Nephron progenitor cell (in vitro differentiated cells): Measurements from ENCODE around the gene NFATC2.

Experiments
- DNase-seq: peaks from one replicate; pipeline ENCODE4 v3.0.0; 2021
- H3K27ac Mint-ChIP-seq: 2 replicates; pipeline ENCODE4 v1.8.0; 2021; ENCODE audit warnings: mild to moderate bottlenecking, moderate library complexity, mixed read lengths
- H3K27me3 Mint-ChIP-seq: 2 replicates; pipeline ENCODE4 v1.8.0; 2021; ENCODE audit warnings: mild to moderate bottlenecking, low read depth, mixed read lengths; ENCODE audit not compliant: poor library complexity
- H3K36me3 Mint-ChIP-seq: 2 replicates; pipeline ENCODE4 v1.8.0; 2021; ENCODE audit warnings: low read depth, mixed read lengths
- H3K4me1 Mint-ChIP-seq: 2 replicates; pipeline ENCODE4 v1.8.0; 2021; ENCODE audit warnings: mixed read lengths
- H3K4me3 Mint-ChIP-seq: 2 replicates; pipeline ENCODE4 v1.8.0; 2021; ENCODE audit warnings: mild to moderate bottlenecking, moderate library complexity, mixed read lengths
- H3K9me3 Mint-ChIP-seq: 2 replicates; pipeline ENCODE4 v1.8.0; 2021; ENCODE audit warnings: mild to moderate bottlenecking, moderate library complexity, mixed read lengths
- CTCF ChIP-seq: fragments of 200-600 bp; sonication (generic); IDR thresholded peaks from 2 replicates; pipeline ENCODE4 v1.5.0; 2021; ENCODE audit warnings: antibody characterized with exemption

The NFATC2 gene

GRCh38 chr20:51487565-51488268 lies 54.8 kb downstream of the NFATC2 start:
- Mint-ChIP-seq H3K27me3 (peaks cover 18% of the 10 kb centered on the region), H3K9me3 (no peaks in the 10 kb centered on the region), H3K27ac (no peak overlapping the region), H3K4me3 (no peak overlapping the region), H3K36me3 (no peaks in the 10 kb centered on the region), H3K4me1 (peaks cover 39% of the 10 kb centered on the region)
- no peak for TF ChIP-seq CTCF
- no peak for DNase-seq

GRCh38 chr20:51487076-51487475 lies 55.4 kb downstream of the NFATC2 start:
- Mint-ChIP-seq H3K4me1 (peaks cover 33% of the 10 kb centered on the region), H3K36me3 (no peaks in the 10 kb centered on the region), H3K4me3 (no peak overlapping the region), H3K27me3 (peaks cover 16% of the 10 kb centered on the region), H3K9me3 (no peaks in the 10 kb centered on the region), H3K27ac (no peak overlapping the region)
- no peak for TF ChIP-seq CTCF
- DNase-seq: no peak

GRCh38 chr20:51486197-51487005 lies 56.1 kb downstream of the NFATC2 start:
- Mint-ChIP-seq H3K27me3 (peaks cover 12% of the 10 kb centered on the region), H3K27ac (no peak overlapping the region), H3K4me3 (no peak overlapping the region), H3K36me3 (no peaks in the 10 kb centered on the region), H3K4me1 (peaks cover 31% of the 10 kb centered on the region), H3K9me3 (no peaks in the 10 kb centered on the region)
- TF ChIP-seq CTCF: no peak
- DNase-seq: no peak

- DNase-seq: no peak
- Mint-ChIP-seq H3K4me3 (no peak overlapping the region), H3K36me3 (no peaks in the 10 kb centered on the region), H3K4me1 (peaks cover 36% of the 10 kb centered on the region), H3K27ac (no peak overlapping the region), H3K9me3 (no peaks in the 10 kb centered on the region), H3K27me3 (peaks cover 10% of the 10 kb centered on the region)
- no peak for TF ChIP-seq CTCF
Measured at GRCh38 chr20:51484831-51485230, 57.7 kb downstream of the NFATC2 start.

- Mint-ChIP-seq H3K27me3 (peaks cover 7% of the 10 kb centered on the region), H3K9me3 (peaks cover under 1% of the 10 kb centered on the region), H3K4me3 (no peak overlapping the region), H3K4me1 (peaks cover 36% of the 10 kb centered on the region), H3K27ac (no peak overlapping the region), H3K36me3 (no peaks in the 10 kb centered on the region)
- TF ChIP-seq CTCF: no peak
- no peak for DNase-seq
Measured at GRCh38 chr20:51484141-51484815, 58.2 kb downstream of the NFATC2 start.
